HUES64 (cell line): Measurements from ENCODE around the gene SLC12A1.

Source experiments
- H3K27ac ChIP-seq: 2 replicates; pipeline ENCODE4 v1.7.0; 2013; ENCODE audit warnings: low read depth, low read length, inconsistent platforms
- H3K27me3 ChIP-seq: 2 replicates; pipeline ENCODE4 v1.6.1; 2013; ENCODE audit warnings: mild to moderate bottlenecking, low read length; ENCODE audit not compliant: insufficient read depth
- H3K36me3 ChIP-seq: 2 replicates; pipeline ENCODE4 v1.6.1; 2013; ENCODE audit warnings: mild to moderate bottlenecking, low read length; ENCODE audit not compliant: insufficient read depth
- H3K4me1 ChIP-seq: 2 replicates; pipeline ENCODE4 v1.6.1; 2013; ENCODE audit warnings: mild to moderate bottlenecking, low read length, moderate library complexity; ENCODE audit not compliant: insufficient read depth
- H3K4me3 ChIP-seq: 2 replicates; pipeline ENCODE4 v1.5.1; 2013; ENCODE audit warnings: mild to moderate bottlenecking, low read length, moderate library complexity
- H3K9ac ChIP-seq: 2 replicates; pipeline ENCODE4 v1.6.1; 2013; ENCODE audit warnings: mild to moderate bottlenecking, low read depth, low read length
- H3K9me3 ChIP-seq: 2 replicates; pipeline ENCODE4 v1.6.1; 2013; ENCODE audit warnings: low read depth, low read length; ENCODE audit not compliant: insufficient read depth
- WGBS: fragments of 150-250, 120-280 bp; methylation state at CpG from one replicate; pipeline ENCODE4 v1.1.7; 2013; ENCODE audit warnings: missing lambda C conversion rate; 5-methylcytosine and 5-hydroxymethylcytosine counted together

The SLC12A1 gene

GRCh38 chr15:48281674-48282073 lies 75.6 kb downstream of the SLC12A1 start:
- 91% methylated on average over 4 of the region's 4 CpGs for WGBS
- peaks cover 23% of the 10 kb centered on the region for H3K4me1 ChIP-seq
- H3K4me3 ChIP-seq, result no peak overlapping the region
- H3K36me3 ChIP-seq, result no peaks in the 10 kb centered on the region
- no peaks in the 10 kb centered on the region for H3K9me3 ChIP-seq
- H3K27me3 ChIP-seq, result no peaks in the 10 kb centered on the region
- H3K27ac ChIP-seq, result no peak overlapping the region
- no peak overlapping the region for H3K9ac ChIP-seq

GRCh38 chr15:48282216-48282615 lies 76.1 kb downstream of the SLC12A1 start:
- Histone ChIP-seq H3K4me3 (no peak overlapping the region), H3K9ac (no peak overlapping the region), H3K9me3 (no peaks in the 10 kb centered on the region), H3K27me3 (no peaks in the 10 kb centered on the region), H3K27ac (no peak overlapping the region), H3K4me1 (peaks cover 23% of the 10 kb centered on the region), H3K36me3 (no peaks in the 10 kb centered on the region)
- WGBS, result 91% methylated on average over 4 of the region's 4 CpGs

GRCh38 chr15:48283396-48284145 lies 77.5 kb downstream of the SLC12A1 start:
- peaks cover 26% of the 10 kb centered on the region for H3K4me1 ChIP-seq
- WGBS, result 89% methylated on average over 6 of the region's 6 CpGs
- no peaks in the 10 kb centered on the region for H3K27me3 ChIP-seq

GRCh38 chr15:48285329-48286214 lies 79.5 kb downstream of the SLC12A1 start:
- Histone ChIP-seq H3K4me1 (peaks cover 28% of the 10 kb centered on the region), H3K27ac (no peak overlapping the region), H3K4me3 (no peak overlapping the region), H3K27me3 (no peaks in the 10 kb centered on the region), H3K9ac (no peak overlapping the region), H3K9me3 (no peaks in the 10 kb centered on the region), H3K36me3 (no peaks in the 10 kb centered on the region)
- WGBS, result 44% methylated on average over 12 of the region's 14 CpGs

More at GRCh38 chr15:48283396-48284145, 77.5 kb downstream of the SLC12A1 start:
- no peaks in the 10 kb centered on the region for H3K9me3 ChIP-seq
- no peak overlapping the region for H3K27ac ChIP-seq
- H3K4me3 ChIP-seq, result no peak overlapping the region
- H3K36me3 ChIP-seq, result no peaks in the 10 kb centered on the region
- H3K9ac ChIP-seq, result no peak overlapping the region

- Histone ChIP-seq H3K27me3 (no peaks in the 10 kb centered on the region), H3K36me3 (no peaks in the 10 kb centered on the region), H3K27ac (no peak overlapping the region), H3K4me3 (no peak overlapping the region), H3K9me3 (no peaks in the 10 kb centered on the region), H3K9ac (no peak overlapping the region), H3K4me1 (peaks cover 18% of the 10 kb centered on the region)
- 86% methylated on average over 2 of the region's 2 CpGs for WGBS
These were observed 83.5 kb downstream of the SLC12A1 start for GRCh38 chr15:48289628-48290027.

GRCh38 chr15:48292458-48292857 lies 86.4 kb downstream of the SLC12A1 start:
- H3K36me3 ChIP-seq, result no peaks in the 10 kb centered on the region
- peaks cover 23% of the 10 kb centered on the region for H3K4me1 ChIP-seq
- H3K9ac ChIP-seq, result no peak overlapping the region
- no peaks in the 10 kb centered on the region for H3K9me3 ChIP-seq
- no peak overlapping the region for H3K27ac ChIP-seq
- 88% methylated on average over 3 of the region's 4 CpGs for WGBS
- no peaks in the 10 kb centered on the region for H3K27me3 ChIP-seq
- H3K4me3 ChIP-seq, result no peak overlapping the region

- Histone ChIP-seq H3K4me3 (no peak overlapping the region), H3K9me3 (no peaks in the 10 kb centered on the region), H3K27ac (peak overlapping the region; percentile 19; the same call in 1 of the 2 replicates), H3K9ac (no peak overlapping the region), H3K27me3 (no peaks in the 10 kb centered on the region), H3K4me1 (peaks cover 48% of the 10 kb centered on the region), H3K36me3 (no peaks in the 10 kb centered on the region)
- WGBS, result 85% methylated on average over 1 of the region's 2 CpGs
These were observed 91.6 kb downstream of the SLC12A1 start for GRCh38 chr15:48297668-48298067.

GRCh38 chr15:48298914-48299313 lies 92.8 kb downstream of the SLC12A1 start:
- Histone ChIP-seq H3K36me3 (no peaks in the 10 kb centered on the region), H3K9me3 (no peaks in the 10 kb centered on the region), H3K9ac (peak overlapping the region; percentile 34), H3K4me3 (peak overlapping the region; percentile 26; the same call in 1 of the 2 replicates), H3K27me3 (no peaks in the 10 kb centered on the region), H3K27ac (peak overlapping the region; percentile 76), H3K4me1 (peaks cover 57% of the 10 kb centered on the region)
- 0% methylated on average over 2 of the region's 2 CpGs for WGBS

GRCh38 chr15:48300038-48300437 lies 93.9 kb downstream of the SLC12A1 start:
- 64% methylated on average over 5 of the region's 5 CpGs for WGBS
- Histone ChIP-seq H3K4me1 (peaks cover 65% of the 10 kb centered on the region), H3K9me3 (no peaks in the 10 kb centered on the region), H3K27me3 (no peaks in the 10 kb centered on the region), H3K4me3 (no peak overlapping the region), H3K9ac (no peak overlapping the region), H3K27ac (peak overlapping the region; percentile 76), H3K36me3 (no peaks in the 10 kb centered on the region)

GRCh38 chr15:48304398-48304797 lies 98.3 kb downstream of the SLC12A1 start:
- Histone ChIP-seq H3K4me3 (no peak overlapping the region), H3K27ac (no peak overlapping the region), H3K9me3 (no peaks in the 10 kb centered on the region), H3K4me1 (peaks cover 62% of the 10 kb centered on the region), H3K9ac (no peak overlapping the region), H3K27me3 (no peaks in the 10 kb centered on the region), H3K36me3 (no peaks in the 10 kb centered on the region)
- 63% methylated on average over 2 of the region's 2 CpGs for WGBS

- H3K4me1 ChIP-seq, result peaks cover 40% of the 10 kb centered on the region
These were observed 100.5 kb downstream of the SLC12A1 start for GRCh38 chr15:48306639-48307038.

More at GRCh38 chr15:48306639-48307038, 100.5 kb downstream of the SLC12A1 start:
- Histone ChIP-seq H3K36me3 (no peaks in the 10 kb centered on the region), H3K4me3 (no peak overlapping the region), H3K9ac (no peak overlapping the region), H3K27me3 (no peaks in the 10 kb centered on the region), H3K9me3 (no peaks in the 10 kb centered on the region), H3K27ac (no peak overlapping the region)
- 54% methylated on average over 1 of the region's 1 CpG for WGBS
